OCI-LY3 (cell line): Measurements from ENCODE around the gene KLHL12.

ENCODE experiments used
- CTCF ChIP-seq: fragments of 200-600, 300-600 bp; sonication (generic); IDR thresholded peaks from 2 replicates; pipeline ENCODE4 v1.5.1; 2014; ENCODE audit warnings: antibody characterized with exemption, low read length, low read depth
- EZH2phosphoT487 ChIP-seq: fragments of 200-600 bp; shearing (Covaris generic); IDR thresholded peaks from 2 replicates; pipeline ENCODE4 v1.6.1; 2018; ENCODE audit warnings: antibody characterized with exemption, mixed run types, low read depth

GRCh38 chr1:202953392-202953791 is 26.4 kb upstream of the KLHL12 start:
- TF ChIP-seq CTCF (no peak), EZH2phosphoT487 (no peak)
